C4-2B (cell line): ENCODE measurements around the gene LAMB1.

Experiments used
- ZFX ChIP-seq: fragments of 450-650 bp; IDR thresholded peaks from 2 replicates; pipeline ENCODE4 v1.6.1; 2017
- TF ChIP-seq, protein P1 (sequence below): fragments of 450-650 bp; conservative IDR thresholded peaks from 2 replicates; pipeline ENCODE4 v1.5.1; 2017; ENCODE audit warnings: mild to moderate bottlenecking

DNA sequence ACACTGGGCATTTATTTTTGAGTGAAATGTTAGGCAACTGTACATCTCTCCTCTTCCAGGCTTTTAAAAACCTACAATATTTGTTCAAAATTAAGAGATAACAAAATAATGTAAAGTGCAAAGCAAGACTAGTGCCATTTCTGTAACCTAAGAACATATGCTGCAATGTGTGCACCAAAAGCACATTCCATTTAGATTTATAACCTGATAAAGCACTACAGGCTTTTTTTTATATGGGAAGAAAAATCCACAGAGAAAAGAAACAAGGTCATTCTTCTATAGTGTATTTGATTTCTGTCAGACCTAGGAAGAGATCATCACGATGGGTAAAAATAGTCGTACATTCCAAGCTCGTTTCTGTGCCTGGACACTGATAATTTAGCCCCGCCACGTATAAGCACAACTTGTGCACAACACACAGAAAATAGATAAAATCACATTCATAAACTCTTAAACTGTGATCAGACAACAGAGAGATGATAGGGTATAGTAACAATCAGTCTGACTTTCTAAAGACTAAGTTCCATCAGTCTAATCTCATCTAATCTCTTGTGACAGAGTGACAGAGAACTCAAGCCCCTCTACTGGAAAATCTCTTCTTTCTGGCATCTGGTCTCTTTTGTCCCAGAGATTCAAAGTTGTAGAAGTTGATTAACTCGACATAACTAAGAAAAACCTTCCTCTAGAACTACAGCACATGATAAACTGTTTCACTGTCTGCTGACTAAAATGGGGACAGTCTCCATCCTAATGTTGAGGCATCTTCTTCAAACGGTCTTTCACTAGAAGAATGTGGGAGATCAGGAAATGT, 6.7 kb downstream of the LAMB1 start:
- TF ChIP-seq, protein P1, sequence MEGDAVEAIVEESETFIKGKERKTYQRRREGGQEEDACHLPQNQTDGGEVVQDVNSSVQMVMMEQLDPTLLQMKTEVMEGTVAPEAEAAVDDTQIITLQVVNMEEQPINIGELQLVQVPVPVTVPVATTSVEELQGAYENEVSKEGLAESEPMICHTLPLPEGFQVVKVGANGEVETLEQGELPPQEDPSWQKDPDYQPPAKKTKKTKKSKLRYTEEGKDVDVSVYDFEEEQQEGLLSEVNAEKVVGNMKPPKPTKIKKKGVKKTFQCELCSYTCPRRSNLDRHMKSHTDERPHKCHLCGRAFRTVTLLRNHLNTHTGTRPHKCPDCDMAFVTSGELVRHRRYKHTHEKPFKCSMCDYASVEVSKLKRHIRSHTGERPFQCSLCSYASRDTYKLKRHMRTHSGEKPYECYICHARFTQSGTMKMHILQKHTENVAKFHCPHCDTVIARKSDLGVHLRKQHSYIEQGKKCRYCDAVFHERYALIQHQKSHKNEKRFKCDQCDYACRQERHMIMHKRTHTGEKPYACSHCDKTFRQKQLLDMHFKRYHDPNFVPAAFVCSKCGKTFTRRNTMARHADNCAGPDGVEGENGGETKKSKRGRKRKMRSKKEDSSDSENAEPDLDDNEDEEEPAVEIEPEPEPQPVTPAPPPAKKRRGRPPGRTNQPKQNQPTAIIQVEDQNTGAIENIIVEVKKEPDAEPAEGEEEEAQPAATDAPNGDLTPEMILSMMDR: no peak
- TF ChIP-seq ZFX: no peak
